Endodermal cell (in vitro differentiated cells): Measurements from ENCODE around the gene LDLRAD4. TPM values are rescaled to one million over a fixed set of nuclear protein-coding genes. Genes with fewer than 3 reads are reported as not detected.

Experiments used
- DNase-seq: peaks from one replicate; pipeline ENCODE4 v3.0.0-alpha.2; 2017
- H3K27ac ChIP-seq: 2 replicates; pipeline ENCODE4 v1.5.1; 2013; ENCODE audit warnings: mild to moderate bottlenecking, low read depth, low read length, moderate library complexity
- H3K27me3 ChIP-seq: 2 replicates; pipeline ENCODE4 v1.6.1; 2013; ENCODE audit warnings: mild to moderate bottlenecking, low read length, moderate library complexity; ENCODE audit not compliant: insufficient read depth, control insufficient read depth, poor library complexity, severe bottlenecking
- H3K36me3 ChIP-seq: 2 replicates; pipeline ENCODE4 v1.7.0; 2013; ENCODE audit warnings: mild to moderate bottlenecking, low read length, moderate library complexity; ENCODE audit not compliant: control insufficient read depth, insufficient read depth
- H3K4me1 ChIP-seq: one replicate; pipeline ENCODE4 v1.7.0; 2013; ENCODE audit warnings: low read length; ENCODE audit not compliant: control insufficient read depth, insufficient read depth
- H3K4me3 ChIP-seq: 2 replicates; pipeline ENCODE4 v1.5.1; 2013; ENCODE audit warnings: mild to moderate bottlenecking, low read length, moderate library complexity
- H3K9ac ChIP-seq: 2 replicates; pipeline ENCODE4 v1.6.1; 2013; ENCODE audit warnings: mild to moderate bottlenecking, low read length, moderate library complexity; ENCODE audit not compliant: poor library complexity, severe bottlenecking; ENCODE audit errors: extremely low read depth
- H3K9me3 ChIP-seq: 2 replicates; pipeline ENCODE4 v1.6.1; 2013; ENCODE audit warnings: mild to moderate bottlenecking, low read length, moderate library complexity; ENCODE audit not compliant: control insufficient read depth
- H3K27ac Mint-ChIP-seq: 2 replicates; pipeline ENCODE4 v1.8.0; 2020; ENCODE audit warnings: mixed read lengths
- H3K27me3 Mint-ChIP-seq: 2 replicates; pipeline ENCODE4 v1.8.0; 2021; ENCODE audit warnings: mild to moderate bottlenecking, mixed read lengths; ENCODE audit not compliant: insufficient read depth
- H3K36me3 Mint-ChIP-seq: 2 replicates; pipeline ENCODE4 v1.8.0; 2020; ENCODE audit warnings: low read depth, mixed read lengths
- H3K4me1 Mint-ChIP-seq: 2 replicates; pipeline ENCODE4 v1.8.0; 2020; ENCODE audit warnings: mixed read lengths
- H3K4me3 Mint-ChIP-seq: 2 replicates; pipeline ENCODE4 v1.8.0; 2020; ENCODE audit warnings: mild to moderate bottlenecking, moderate library complexity, mixed read lengths
- H3K9me3 Mint-ChIP-seq: 2 replicates; pipeline ENCODE4 v1.8.0; 2020; ENCODE audit warnings: mild to moderate bottlenecking, mixed read lengths
- WGBS, 2 experiments: methylation state at CpG; one replicate each; pipeline versions ENCODE4 v1.1.5 to v1.1.7; 2013; ENCODE audit warnings: missing lambda C conversion rate in 2 of 2, mixed read lengths in 1 of 2; ENCODE audit not compliant: insufficient coverage in 1 of 2, insufficient read length in 1 of 2; 5-methylcytosine and 5-hydroxymethylcytosine counted together
- total RNA-seq, 2 donors: library from RNA; stranded (reverse); fragmentation: NEBNext Ultra II Directional in 1 of 2; extraction: Animal tissue kit (Norgen Biotek cat#: 25700) in 1 of 2; gene quantifications; 2 replicates in 1 of 2; 3 replicates in 1 of 2; pipeline ENCODE4 v1.2.1, GENCODE V29; 2021
- TF ChIP-seq, protein P1 (sequence below): fragments of 200-600 bp; sonication (generic); conservative IDR thresholded peaks from 2 replicates; pipeline ENCODE4 v1.5.0; 2021; ENCODE audit warnings: antibody characterized with exemption, mild to moderate bottlenecking

Gene LDLRAD4
- total RNA-seq, 2 donors from 2014 or later: 14.9 to 15.1 TPM

DNA sequence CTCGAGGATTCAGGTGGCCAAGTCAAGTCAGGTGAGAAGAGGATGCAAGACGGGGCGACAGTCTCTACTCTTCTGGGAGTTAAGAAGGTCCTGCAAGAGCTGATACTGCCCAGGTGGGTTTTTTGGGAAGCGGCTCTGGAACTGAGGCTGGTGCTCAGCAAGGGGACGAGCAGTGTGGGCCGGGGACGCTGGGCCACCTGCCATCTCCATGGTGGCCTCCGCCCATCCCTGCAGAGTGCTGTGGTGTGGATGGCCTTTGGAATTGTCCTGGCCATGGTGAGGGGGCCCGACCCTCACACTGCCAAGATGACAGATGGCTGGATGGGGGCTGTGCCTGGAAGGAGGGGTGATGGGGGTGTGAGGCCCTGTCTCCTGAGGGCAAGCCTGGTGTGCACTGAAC lies 34.2 kb upstream of the LDLRAD4 start:
- Histone ChIP-seq H3K27ac (no peak overlapping the region), H3K9ac (no peak overlapping the region), H3K4me1 (no peaks in the 10 kb centered on the region), H3K36me3 (no peaks in the 10 kb centered on the region), H3K9me3 (no peaks in the 10 kb centered on the region), H3K27me3 (no peaks in the 10 kb centered on the region), H3K4me3 (no peak overlapping the region)
- peak overlapping the region; percentile 24 for H3K27ac Mint-ChIP-seq
- DNase-seq: no peak
- no peaks in the 10 kb centered on the region for H3K36me3 Mint-ChIP-seq
- no peaks in the 10 kb centered on the region for H3K9me3 Mint-ChIP-seq
- H3K4me3 Mint-ChIP-seq: no peak overlapping the region
- H3K27me3 Mint-ChIP-seq: peaks cover 7% of the 10 kb centered on the region
- peaks cover 14% of the 10 kb centered on the region for H3K4me1 Mint-ChIP-seq
- WGBS, 2 experiments: 94 to 100% methylated on average over 2 to 9 of the region's 9 CpGs
- TF ChIP-seq, protein P1, sequence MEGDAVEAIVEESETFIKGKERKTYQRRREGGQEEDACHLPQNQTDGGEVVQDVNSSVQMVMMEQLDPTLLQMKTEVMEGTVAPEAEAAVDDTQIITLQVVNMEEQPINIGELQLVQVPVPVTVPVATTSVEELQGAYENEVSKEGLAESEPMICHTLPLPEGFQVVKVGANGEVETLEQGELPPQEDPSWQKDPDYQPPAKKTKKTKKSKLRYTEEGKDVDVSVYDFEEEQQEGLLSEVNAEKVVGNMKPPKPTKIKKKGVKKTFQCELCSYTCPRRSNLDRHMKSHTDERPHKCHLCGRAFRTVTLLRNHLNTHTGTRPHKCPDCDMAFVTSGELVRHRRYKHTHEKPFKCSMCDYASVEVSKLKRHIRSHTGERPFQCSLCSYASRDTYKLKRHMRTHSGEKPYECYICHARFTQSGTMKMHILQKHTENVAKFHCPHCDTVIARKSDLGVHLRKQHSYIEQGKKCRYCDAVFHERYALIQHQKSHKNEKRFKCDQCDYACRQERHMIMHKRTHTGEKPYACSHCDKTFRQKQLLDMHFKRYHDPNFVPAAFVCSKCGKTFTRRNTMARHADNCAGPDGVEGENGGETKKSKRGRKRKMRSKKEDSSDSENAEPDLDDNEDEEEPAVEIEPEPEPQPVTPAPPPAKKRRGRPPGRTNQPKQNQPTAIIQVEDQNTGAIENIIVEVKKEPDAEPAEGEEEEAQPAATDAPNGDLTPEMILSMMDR: no peak

DNA sequence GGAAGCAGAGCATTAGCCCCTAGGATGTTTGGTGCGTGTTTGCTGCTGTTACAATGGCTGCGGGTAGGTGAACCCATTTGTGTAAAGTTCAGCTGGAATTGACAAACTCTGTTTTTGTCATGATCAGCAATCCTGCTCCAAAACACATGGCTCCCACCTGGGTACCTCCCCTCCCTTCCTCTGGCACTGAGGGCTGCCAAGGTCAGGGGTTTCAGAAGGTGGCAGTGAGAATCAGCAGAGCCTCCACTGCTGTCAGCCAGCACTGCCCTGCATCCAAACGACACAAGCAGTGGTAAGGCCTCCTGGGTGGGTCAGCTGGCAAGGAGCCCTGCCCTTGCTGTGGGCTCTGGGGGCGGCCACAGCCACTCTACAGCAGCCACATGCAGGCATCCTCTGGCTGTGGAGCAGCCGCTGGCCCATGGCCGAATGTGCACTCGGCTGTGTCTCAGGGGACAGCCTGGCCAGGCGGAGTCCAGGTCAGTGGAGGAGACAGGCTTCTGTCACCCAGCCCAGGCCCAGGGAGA lies 32.8 kb upstream of the LDLRAD4 start:
- no peak for DNase-seq
- Mint-ChIP-seq H3K27ac (no peak overlapping the region), H3K27me3 (peaks cover 7% of the 10 kb centered on the region), H3K4me3 (no peak overlapping the region), H3K4me1 (peaks cover 4% of the 10 kb centered on the region), H3K9me3 (no peaks in the 10 kb centered on the region), H3K36me3 (no peaks in the 10 kb centered on the region)
- H3K27ac ChIP-seq: no peak overlapping the region
- H3K4me3 ChIP-seq: no peak overlapping the region
- no peak overlapping the region for H3K9ac ChIP-seq
- H3K27me3 ChIP-seq: no peaks in the 10 kb centered on the region
- H3K36me3 ChIP-seq: no peaks in the 10 kb centered on the region
- 91 to 98% methylated on average over 7 to 8 of the region's 8 CpGs for WGBS, 2 experiments
- TF ChIP-seq, protein P1: no peak
- no peaks in the 10 kb centered on the region for H3K4me1 ChIP-seq
- H3K9me3 ChIP-seq: no peaks in the 10 kb centered on the region

DNA sequence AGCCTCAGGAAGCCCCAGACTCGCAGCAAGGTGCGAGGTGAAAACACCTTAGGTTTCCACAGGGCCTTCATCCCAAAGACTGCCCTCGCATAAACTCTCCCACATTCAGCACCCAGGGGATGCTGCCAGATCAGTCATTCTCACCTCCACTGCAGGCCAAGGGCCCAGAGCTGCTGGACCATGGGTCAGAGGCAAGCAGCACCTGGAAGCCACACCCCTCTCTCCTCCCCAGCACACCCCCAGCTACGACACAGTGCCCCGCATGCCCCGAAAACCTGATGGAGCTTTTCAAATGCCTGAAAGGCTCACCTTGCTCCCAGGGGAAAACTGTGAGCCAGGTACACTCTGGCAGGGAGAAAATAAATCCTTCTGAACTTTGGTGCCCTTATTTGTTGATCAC lies 31.9 kb upstream of the LDLRAD4 start:
- Histone ChIP-seq H3K9ac (no peak overlapping the region), H3K4me3 (no peak overlapping the region), H3K9me3 (no peaks in the 10 kb centered on the region), H3K4me1 (no peaks in the 10 kb centered on the region), H3K27me3 (no peaks in the 10 kb centered on the region), H3K36me3 (no peaks in the 10 kb centered on the region), H3K27ac (no peak overlapping the region)
- TF ChIP-seq, protein P1: no peak
- no peak overlapping the region for H3K27ac Mint-ChIP-seq
- no peaks in the 10 kb centered on the region for H3K36me3 Mint-ChIP-seq
- no peak for DNase-seq
- 70 to 82% methylated on average over 3 to 6 of the region's 6 CpGs for WGBS, 2 experiments
- H3K4me3 Mint-ChIP-seq: no peak overlapping the region
- H3K4me1 Mint-ChIP-seq: peaks cover 4% of the 10 kb centered on the region
- H3K9me3 Mint-ChIP-seq: no peaks in the 10 kb centered on the region
- peaks cover 7% of the 10 kb centered on the region for H3K27me3 Mint-ChIP-seq
